Ovary (tissue), 3 donors: ENCODE results near the gene QRICH1.

ENCODE experiments used
- EP300 ChIP-seq: sonication (generic); formaldehyde crosslinking; IDR thresholded peaks from one replicate; pipeline ENCODE4 v1.6.1; 2017; ENCODE audit warnings: antibody characterized with exemption
- POLR2A ChIP-seq: fragments of 450-650 bp; IDR thresholded peaks from one replicate; pipeline ENCODE4 v1.6.1; 2017; ENCODE audit warnings: antibody characterized with exemption, mild to moderate bottlenecking, moderate library complexity
- TF ChIP-seq, protein P1 (sequence below), 3 donors: fragments of 450-650 bp in 2 of 3; fragments of 200-600 bp in 1 of 3; IDR thresholded peaks; one replicate each; pipeline versions ENCODE4 v1.5.1 to v1.8.0; 2016 to 2022; ENCODE audit warnings: antibody characterized with exemption in 3 of 3, mild to moderate bottlenecking in 1 of 3
- donor health status: DM: no; HTN: no; CAD: no.

DNA sequence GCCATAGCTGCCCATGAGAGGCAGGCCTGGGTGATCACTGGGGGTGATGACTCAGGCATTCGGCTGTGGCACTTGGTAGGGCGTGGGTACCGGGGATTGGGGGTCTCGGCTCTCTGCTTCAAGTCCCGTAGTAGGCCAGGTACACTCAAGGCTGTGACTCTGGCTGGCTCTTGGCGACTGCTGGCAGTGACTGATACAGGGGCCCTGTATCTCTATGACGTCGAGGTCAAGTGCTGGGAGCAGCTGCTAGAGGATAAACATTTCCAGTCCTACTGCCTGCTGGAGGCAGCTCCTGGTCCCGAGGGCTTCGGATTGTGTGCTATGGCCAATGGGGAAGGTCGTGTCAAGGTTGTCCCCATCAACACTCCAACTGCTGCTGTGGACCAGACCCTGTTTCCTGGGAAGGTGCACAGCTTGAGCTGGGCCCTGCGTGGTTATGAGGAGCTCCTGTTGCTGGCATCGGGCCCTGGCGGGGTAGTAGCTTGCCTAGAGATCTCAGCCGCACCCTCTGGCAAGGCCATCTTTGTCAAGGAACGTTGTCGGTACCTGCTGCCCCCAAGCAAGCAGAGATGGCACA, 81.3 kb downstream of the QRICH1 start:
- TF ChIP-seq, protein P1, sequence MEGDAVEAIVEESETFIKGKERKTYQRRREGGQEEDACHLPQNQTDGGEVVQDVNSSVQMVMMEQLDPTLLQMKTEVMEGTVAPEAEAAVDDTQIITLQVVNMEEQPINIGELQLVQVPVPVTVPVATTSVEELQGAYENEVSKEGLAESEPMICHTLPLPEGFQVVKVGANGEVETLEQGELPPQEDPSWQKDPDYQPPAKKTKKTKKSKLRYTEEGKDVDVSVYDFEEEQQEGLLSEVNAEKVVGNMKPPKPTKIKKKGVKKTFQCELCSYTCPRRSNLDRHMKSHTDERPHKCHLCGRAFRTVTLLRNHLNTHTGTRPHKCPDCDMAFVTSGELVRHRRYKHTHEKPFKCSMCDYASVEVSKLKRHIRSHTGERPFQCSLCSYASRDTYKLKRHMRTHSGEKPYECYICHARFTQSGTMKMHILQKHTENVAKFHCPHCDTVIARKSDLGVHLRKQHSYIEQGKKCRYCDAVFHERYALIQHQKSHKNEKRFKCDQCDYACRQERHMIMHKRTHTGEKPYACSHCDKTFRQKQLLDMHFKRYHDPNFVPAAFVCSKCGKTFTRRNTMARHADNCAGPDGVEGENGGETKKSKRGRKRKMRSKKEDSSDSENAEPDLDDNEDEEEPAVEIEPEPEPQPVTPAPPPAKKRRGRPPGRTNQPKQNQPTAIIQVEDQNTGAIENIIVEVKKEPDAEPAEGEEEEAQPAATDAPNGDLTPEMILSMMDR (IDR thresholded peaks at IDR 0.05): no peak
- TF ChIP-seq EP300 (no peak), POLR2A (no peak)
